ENCODE data around the gene SLC30A3.

- TF ChIP-seq CTCF (IDR thresholded peaks at IDR 0.05; ENCODE audit: insufficient read depth, low read depth, low read length) (peak; percentile 34), EZH2 (IDR thresholded peaks at IDR 0.05; ENCODE audit: insufficient read depth, low read length) (no peak)
Observed at GRCh38 chr2:27249891-27250651, 12.8 kb downstream of the SLC30A3 start.
